ENCODE results near the gene FGFR3.

FGFR3 gene

DNA sequence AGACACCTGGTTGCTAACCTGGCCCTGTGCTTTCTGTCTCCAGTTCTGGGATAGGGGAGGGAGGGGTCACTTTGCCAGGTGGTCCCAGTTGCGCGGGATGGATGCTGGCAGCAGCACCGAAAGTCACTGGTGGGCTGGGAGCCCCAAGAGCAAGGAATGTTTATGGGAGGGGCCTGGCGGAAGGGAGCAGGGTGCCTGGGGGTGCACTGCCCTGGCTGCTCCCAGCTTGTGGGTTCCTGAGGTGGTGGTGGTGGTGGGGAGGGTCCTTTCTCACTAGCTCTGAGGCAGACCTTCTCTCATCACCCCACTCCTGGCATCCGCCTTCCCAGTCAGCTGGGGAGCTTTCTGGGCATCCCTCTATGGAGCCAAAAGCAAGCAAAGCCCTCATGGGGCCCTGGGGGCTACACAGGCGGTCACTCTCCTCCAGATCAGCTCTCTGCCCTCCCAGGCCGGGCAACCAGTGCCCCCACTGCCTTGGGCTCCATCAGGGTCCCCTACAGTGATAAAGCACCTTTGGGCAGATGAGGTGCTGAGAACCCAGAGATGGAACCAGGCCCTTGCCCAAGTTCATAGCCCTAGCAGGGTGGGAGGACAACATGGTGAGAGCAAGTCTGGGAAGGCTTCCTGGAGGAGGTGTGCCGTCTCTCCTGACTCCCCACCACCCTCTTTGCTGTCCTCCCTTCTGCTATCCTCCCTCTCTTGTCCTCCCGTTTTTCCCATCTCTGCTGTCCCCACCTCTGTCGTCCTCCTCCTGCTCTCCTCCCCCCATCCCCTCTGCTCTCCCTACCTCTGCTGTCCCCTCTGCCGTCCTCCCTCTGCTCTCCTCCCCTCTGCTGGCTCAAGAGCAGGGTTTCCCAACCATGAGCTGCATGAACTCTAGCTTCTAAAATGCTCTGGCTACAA lies 16.0 kb downstream of the FGFR3 start:
- H3K9me3 ChIP-seq (ENCODE audit: low read length), result no peaks in the 10 kb centered on the region
- H3K4me3 ChIP-seq (ENCODE audit: low read length), result no peak overlapping the region
- H3K36me3 ChIP-seq (ENCODE audit: insufficient read depth, low read length), result peaks cover 44% of the 10 kb centered on the region
- H2AFZ ChIP-seq (ENCODE audit: low read depth, low read length), result no peak overlapping the region
- peaks cover 2% of the 10 kb centered on the region for H3K4me1 ChIP-seq (ENCODE audit: insufficient read depth, low read length)
- no peaks in the 10 kb centered on the region for H3K27me3 ChIP-seq (ENCODE audit: insufficient read depth, low read length)

DNA sequence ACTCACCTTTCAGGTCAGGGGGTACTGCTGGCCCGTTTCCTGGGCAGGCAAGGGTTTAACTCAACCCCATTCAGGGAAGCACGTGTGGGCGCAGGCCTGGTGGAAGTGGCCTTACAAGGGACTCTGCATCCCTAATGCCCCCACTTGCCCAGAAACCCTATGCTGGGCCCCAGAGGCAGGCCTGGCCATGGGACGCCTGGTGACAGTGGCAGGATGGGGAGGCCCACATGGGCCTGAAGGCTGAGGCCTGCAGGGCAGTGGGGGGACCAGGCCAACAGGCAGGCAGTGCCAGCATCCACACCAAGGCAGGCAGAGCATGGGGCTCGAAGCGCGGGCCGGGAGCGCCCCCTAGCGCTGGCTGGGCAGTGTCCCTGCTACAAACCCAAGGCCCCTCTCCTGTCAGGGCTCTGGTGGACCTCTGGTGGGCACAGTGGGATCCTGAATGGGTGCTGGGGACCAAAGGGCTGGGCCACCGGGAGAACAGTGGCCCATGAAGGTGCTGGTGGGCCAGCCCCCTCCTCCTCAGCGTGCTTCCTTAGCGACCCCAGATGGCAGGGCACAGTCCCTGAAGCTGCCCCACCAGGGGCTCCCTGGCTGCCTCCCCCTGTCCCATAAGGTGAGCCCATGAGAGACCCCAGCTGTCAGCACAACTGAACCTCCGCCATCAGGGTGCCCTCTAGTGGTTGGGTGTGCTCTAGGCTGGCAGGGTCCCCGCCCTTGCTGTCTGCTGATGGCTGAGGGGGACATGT lies 16.8 kb downstream of the FGFR3 start:
- no peak overlapping the region for H2AFZ ChIP-seq (ENCODE audit: low read depth, low read length)
- no peak overlapping the region for H3K4me3 ChIP-seq (ENCODE audit: low read length)
- H3K36me3 ChIP-seq (ENCODE audit: insufficient read depth, low read length), result peaks cover 44% of the 10 kb centered on the region
- no peaks in the 10 kb centered on the region for H3K27me3 ChIP-seq (ENCODE audit: insufficient read depth, low read length)
- peaks cover 2% of the 10 kb centered on the region for H3K4me1 ChIP-seq (ENCODE audit: insufficient read depth, low read length)
- H3K9me3 ChIP-seq (ENCODE audit: low read length), result no peaks in the 10 kb centered on the region

DNA sequence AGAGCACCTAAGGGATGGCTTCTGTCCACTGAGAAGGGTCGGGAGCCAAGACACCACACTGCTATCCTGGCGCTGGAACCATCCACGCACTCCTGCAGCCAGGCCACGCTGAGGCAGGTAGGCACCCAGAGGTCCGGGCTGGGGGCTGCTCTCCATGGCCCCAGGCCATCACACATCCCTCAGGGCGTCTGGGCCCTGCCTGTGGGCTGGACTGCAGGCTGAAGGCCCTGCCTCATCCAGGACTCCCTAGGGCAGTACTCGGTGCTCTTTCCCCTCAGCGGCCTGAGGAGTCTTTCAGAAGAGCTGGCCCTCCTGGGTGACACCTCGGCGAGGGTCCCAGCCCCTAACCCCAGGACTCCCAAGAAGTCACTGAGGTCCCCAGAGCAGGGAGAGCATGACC lies 17.7 kb downstream of the FGFR3 start:
- Histone ChIP-seq H3K36me3 (ENCODE audit: insufficient read depth, low read length) (peaks cover 44% of the 10 kb centered on the region), H3K4me3 (ENCODE audit: low read length) (no peak overlapping the region), H3K9me3 (ENCODE audit: low read length) (no peaks in the 10 kb centered on the region), H2AFZ (ENCODE audit: low read depth, low read length) (no peak overlapping the region), H3K27me3 (ENCODE audit: insufficient read depth, low read length) (no peaks in the 10 kb centered on the region), H3K4me1 (ENCODE audit: insufficient read depth, low read length) (peaks cover 2% of the 10 kb centered on the region)

DNA sequence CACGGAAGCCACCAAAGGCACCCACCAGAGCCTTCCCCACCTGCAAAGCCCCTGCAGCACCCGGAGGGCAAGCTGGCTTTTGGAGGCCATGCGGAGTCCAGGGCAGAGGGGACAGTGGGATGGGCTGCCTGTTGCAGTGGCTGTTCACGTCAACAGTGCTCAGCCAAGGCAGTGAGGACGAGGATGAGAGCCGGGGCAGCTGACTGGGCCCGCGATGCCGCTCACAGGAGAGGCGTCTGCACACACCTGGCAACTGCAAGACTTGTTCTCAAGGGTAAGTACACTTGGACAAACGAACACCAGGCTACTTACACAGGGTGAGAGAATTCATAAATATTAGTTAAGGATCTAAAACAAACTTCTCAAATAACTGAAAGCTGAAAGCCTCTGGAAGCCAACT lies 19.6 kb downstream of the FGFR3 start:
- Histone ChIP-seq H3K4me3 (ENCODE audit: low read length) (no peak overlapping the region), H3K4me1 (ENCODE audit: insufficient read depth, low read length) (peaks cover 2% of the 10 kb centered on the region), H3K36me3 (ENCODE audit: insufficient read depth, low read length) (peaks cover 47% of the 10 kb centered on the region)

DNA sequence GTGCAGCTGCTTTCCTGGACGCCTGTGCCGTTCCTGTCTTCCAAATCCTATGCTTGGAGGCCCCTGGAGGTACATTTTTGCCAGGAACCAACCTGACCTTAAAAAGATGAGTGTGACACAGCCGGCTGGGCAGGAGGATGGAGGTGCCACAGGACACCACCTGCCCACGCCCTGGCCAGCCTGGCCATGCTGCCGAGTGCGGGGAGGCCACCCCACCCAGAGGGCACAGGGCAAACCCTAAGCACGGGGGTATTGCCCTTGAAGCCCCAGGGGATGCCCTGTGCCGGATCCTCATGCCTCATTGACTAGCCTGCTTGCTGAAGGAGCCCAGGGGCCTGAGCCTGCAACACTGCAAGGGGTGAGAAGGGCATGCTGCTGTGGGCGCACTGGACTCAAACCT lies 20.1 kb downstream of the FGFR3 start:
- H3K4me3 ChIP-seq (ENCODE audit: low read length), result no peak overlapping the region
- H3K36me3 ChIP-seq (ENCODE audit: insufficient read depth, low read length), result peaks cover 51% of the 10 kb centered on the region
- no peaks in the 10 kb centered on the region for H3K27me3 ChIP-seq (ENCODE audit: insufficient read depth, low read length)
- peaks cover 2% of the 10 kb centered on the region for H3K4me1 ChIP-seq (ENCODE audit: insufficient read depth, low read length)
- H2AFZ ChIP-seq (ENCODE audit: low read depth, low read length), result no peak overlapping the region
- H3K9me3 ChIP-seq (ENCODE audit: low read length), result no peaks in the 10 kb centered on the region

More for the DNA sequence above, 19.6 kb downstream of the FGFR3 start:
- Histone ChIP-seq H3K9me3 (ENCODE audit: low read length) (no peaks in the 10 kb centered on the region), H2AFZ (ENCODE audit: low read depth, low read length) (no peak overlapping the region), H3K27me3 (ENCODE audit: insufficient read depth, low read length) (no peaks in the 10 kb centered on the region)

DNA sequence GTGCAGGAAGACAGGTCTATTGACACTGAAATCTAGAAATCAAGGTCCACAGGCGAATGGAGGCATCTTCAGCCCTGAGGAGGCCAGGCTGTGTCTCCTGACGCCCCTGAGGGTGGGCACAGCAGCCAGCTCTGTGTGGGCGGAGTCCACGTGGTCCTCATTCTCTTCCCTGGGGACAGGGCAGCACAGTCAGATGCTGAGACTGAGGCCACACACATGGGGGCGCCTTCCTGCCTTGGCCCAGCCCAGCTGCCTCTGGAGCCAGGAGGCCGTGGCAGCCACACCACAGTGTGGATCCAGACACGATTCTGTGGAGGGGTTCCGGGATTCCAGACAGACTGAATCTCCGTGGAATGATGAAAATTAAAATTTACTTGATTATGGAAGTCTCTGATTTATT lies 20.8 kb downstream of the FGFR3 start:
- H3K36me3 ChIP-seq (ENCODE audit: insufficient read depth, low read length), result peaks cover 52% of the 10 kb centered on the region

DNA sequence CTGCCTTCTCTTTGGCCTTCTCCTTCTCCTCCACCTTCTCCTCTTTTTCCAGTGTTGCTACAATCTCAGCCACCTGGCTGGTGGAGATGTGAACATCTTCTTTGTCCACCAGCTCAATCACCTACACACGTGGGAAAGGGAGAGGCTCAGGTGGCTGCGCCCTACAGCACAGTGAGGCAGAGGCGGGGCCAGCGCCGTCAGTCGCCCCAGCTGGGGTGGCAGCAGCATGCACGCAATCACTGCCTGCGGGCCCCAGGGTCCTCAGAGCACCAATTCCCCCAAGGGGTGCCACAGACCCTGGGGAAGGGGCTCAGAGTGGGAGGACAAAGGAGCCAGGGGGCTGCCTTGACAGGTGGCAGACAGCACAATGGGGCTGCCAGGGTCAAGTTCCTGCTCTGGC lies 21.4 kb downstream of the FGFR3 start:
- Histone ChIP-seq H3K27me3 (ENCODE audit: insufficient read depth, low read length) (no peaks in the 10 kb centered on the region), H3K9me3 (ENCODE audit: low read length) (no peaks in the 10 kb centered on the region), H3K4me3 (ENCODE audit: low read length) (no peak overlapping the region), H3K36me3 (ENCODE audit: insufficient read depth, low read length) (peaks cover 57% of the 10 kb centered on the region), H2AFZ (ENCODE audit: low read depth, low read length) (no peak overlapping the region), H3K4me1 (ENCODE audit: insufficient read depth, low read length) (peaks cover 2% of the 10 kb centered on the region)

More for the DNA sequence above, 20.8 kb downstream of the FGFR3 start:
- H3K4me1 ChIP-seq (ENCODE audit: insufficient read depth, low read length), result peaks cover 2% of the 10 kb centered on the region
- no peaks in the 10 kb centered on the region for H3K9me3 ChIP-seq (ENCODE audit: low read length)
- no peak overlapping the region for H2AFZ ChIP-seq (ENCODE audit: low read depth, low read length)
- H3K27me3 ChIP-seq (ENCODE audit: insufficient read depth, low read length), result no peaks in the 10 kb centered on the region
- no peak overlapping the region for H3K4me3 ChIP-seq (ENCODE audit: low read length)

DNA sequence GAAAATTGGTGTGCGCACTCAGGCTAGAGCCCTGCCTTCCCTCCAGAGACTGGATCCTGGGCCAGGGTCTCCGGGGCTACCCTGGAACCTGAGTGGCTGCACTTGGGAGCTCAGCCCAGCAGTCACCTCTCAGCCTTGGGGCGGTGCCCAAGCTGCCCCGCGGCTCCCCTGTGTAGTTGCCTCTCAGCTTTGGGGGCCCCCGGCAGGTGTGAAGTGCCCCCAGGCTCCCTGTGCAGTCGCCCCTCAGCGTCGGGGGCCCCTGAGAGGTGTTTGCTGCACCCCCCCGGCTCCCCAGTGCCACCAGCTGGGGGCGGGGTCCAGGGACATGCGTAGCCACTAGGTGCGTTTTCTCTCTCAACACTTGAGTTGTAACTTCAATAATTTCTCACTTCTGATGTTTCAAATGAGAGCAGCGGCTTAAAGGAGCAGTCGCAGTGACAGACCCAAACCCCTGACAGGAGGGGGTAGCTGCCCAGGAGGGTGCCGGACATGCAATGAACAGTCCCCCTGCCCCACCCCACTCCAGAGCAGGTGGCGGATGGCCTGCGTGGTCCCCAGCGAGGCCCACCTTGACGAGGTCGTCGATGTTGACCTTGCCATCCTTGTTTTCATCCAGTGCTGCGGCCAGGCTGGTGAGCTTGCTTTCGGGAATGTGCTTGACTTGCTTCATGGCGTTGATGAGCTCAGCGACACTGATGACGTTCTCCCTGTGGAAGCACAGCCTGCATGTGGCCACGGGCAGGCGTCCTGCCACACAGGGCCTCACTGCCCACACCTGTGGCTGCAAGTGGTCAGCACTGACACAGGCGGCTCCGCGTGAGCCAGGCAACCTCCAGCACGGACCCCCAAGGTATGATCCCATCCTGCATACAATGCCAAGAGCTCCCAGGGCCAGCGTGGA lies 22.3 kb downstream of the FGFR3 start:
- no peaks in the 10 kb centered on the region for H3K4me1 ChIP-seq (ENCODE audit: insufficient read depth, low read length)
- H3K9me3 ChIP-seq (ENCODE audit: low read length), result no peaks in the 10 kb centered on the region
- no peaks in the 10 kb centered on the region for H3K27me3 ChIP-seq (ENCODE audit: insufficient read depth, low read length)
- H3K4me3 ChIP-seq (ENCODE audit: low read length), result no peak overlapping the region
- H2AFZ ChIP-seq (ENCODE audit: low read depth, low read length), result no peak overlapping the region
- H3K36me3 ChIP-seq (ENCODE audit: insufficient read depth, low read length), result peaks cover 65% of the 10 kb centered on the region

DNA sequence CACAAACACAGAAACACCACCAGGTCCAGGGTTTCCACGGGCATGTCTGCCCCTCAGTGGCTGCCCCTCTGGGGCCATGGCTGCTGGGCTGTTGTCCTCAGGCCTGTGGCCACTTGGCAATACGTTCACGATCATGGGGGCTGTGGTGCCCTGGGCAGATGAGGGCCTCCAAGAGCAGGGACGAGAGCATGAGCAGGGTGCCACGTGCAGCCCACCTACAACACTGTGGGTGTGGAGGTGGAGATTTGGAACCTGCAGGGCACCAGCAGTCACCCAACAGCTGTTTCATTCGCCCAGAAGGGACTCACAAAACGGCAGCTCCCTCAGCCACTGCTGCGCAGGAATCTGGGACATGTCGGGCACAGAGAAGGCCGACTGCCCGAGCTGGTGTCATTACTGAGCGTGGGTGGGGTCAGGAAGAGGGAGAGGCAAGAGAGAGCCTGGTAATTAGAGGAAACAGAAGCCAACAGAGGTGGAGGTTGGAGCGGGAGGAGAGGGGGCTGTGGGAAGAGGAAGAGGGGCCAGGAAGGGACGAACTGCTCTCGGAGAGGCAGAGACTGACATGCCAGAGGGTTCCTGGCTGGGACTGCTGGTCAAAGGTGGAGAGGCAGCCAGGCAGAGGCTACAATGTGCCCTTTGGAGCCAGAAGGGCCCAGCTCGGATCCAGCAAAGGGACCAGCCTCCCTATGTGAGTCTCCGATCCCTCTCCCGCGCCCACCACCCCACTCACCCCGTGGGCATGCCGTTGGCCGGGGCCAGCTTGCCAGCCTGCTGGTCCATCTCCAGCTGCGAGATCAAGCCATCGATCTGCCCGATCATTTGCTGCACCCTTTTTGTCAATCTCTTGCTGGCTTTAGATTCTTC lies 23.1 kb downstream of the FGFR3 start:
- H3K4me3 ChIP-seq (ENCODE audit: low read length), result no peak overlapping the region
- H3K4me1 ChIP-seq (ENCODE audit: insufficient read depth, low read length), result no peaks in the 10 kb centered on the region
- no peaks in the 10 kb centered on the region for H3K27me3 ChIP-seq (ENCODE audit: insufficient read depth, low read length)
- H3K9me3 ChIP-seq (ENCODE audit: low read length), result no peaks in the 10 kb centered on the region
- H2AFZ ChIP-seq (ENCODE audit: low read depth, low read length), result no peak overlapping the region
- peaks cover 65% of the 10 kb centered on the region for H3K36me3 ChIP-seq (ENCODE audit: insufficient read depth, low read length)

DNA sequence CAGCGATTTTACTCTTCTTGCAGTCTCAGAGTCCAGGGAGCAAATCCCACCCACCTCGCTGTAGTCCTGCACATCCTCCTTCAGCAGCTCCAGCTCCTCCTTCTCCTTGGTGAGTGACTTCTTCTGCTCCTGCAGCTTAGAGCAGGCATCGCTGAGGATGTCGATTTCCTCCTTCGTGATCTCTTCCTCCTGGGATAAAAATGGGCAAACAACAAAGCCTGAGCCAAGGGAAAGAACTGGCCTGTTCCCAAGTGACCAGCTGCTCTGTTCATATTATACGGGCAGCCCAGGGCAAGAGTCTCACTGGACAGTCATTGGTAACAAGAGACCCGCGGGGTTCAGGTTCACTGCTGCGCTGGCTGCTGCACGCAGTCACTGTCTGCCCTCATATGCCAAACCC lies 26.2 kb downstream of the FGFR3 start:
- peaks cover 81% of the 10 kb centered on the region for H3K36me3 ChIP-seq (ENCODE audit: insufficient read depth, low read length)
- H2AFZ ChIP-seq (ENCODE audit: low read depth, low read length), result no peak overlapping the region
- no peaks in the 10 kb centered on the region for H3K9me3 ChIP-seq (ENCODE audit: low read length)
- no peaks in the 10 kb centered on the region for H3K4me1 ChIP-seq (ENCODE audit: insufficient read depth, low read length)
- no peak overlapping the region for H3K4me3 ChIP-seq (ENCODE audit: low read length)
- H3K27me3 ChIP-seq (ENCODE audit: insufficient read depth, low read length), result no peaks in the 10 kb centered on the region

DNA sequence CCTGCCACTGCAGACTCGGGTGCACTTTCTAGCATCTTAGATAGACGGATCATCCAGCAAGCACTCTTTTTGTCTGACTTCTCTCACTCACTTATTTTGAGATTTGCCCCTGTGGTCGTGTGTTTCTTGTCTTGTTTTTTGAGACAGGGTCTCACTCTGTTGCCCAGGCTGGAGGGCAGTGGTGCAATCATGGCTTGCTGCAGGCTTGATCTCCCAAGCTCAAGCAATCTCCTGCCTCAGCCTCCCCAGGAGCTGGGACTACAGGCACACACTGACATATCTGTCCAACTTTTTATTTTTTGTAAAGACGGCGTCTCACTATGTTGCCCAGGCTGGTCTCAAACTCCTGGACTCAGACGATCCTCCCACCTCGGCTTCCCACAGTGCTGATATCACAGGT lies 26.7 kb downstream of the FGFR3 start:
- H3K36me3 ChIP-seq (ENCODE audit: insufficient read depth, low read length), result peaks cover 81% of the 10 kb centered on the region
- H3K9me3 ChIP-seq (ENCODE audit: low read length), result no peaks in the 10 kb centered on the region
- H3K4me1 ChIP-seq (ENCODE audit: insufficient read depth, low read length), result no peaks in the 10 kb centered on the region
- H3K4me3 ChIP-seq (ENCODE audit: low read length), result no peak overlapping the region
- no peak overlapping the region for H2AFZ ChIP-seq (ENCODE audit: low read depth, low read length)
- H3K27me3 ChIP-seq (ENCODE audit: insufficient read depth, low read length), result no peaks in the 10 kb centered on the region
